SHP77 treated with DMSO at 0.1 percent for 48 hours (cell line): ENCODE data around the gene DNAAF3.

Experiments
- DNase-seq: peaks from one replicate; lab custom pipeline; 2025; lab: John Stamatoyannopoulos, UW

Gene DNAAF3

DNA sequence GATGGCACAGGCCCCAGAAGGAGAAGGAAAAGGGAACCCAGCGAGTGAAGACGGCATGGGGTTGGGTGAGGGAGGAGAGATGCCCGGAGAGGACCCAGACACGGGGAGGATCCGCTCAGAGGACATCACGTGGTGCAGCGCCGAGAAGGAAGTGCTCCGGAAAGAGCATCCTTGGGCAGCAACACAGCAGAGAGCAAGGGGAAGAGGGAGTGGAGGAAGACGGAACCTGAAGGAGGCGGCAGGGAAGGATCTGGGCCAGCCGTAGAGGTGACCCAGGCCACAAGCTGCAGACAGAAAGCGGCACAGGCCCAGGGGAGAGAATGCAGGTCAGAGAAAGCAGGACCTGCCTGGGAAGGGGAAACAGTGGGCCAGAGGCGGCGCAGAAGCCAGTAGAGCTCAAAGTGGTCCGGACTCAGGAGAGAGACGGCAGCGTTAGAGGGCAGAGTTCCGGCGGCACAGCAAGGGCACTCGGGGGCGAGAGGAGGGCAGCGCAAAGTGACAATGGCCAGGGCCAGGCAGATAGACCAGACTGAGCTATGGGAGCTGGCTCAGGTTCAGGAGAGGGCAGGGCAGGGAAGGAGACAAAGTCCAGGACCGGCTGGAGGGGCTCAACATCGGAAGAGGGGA is 50.1 kb downstream of the DNAAF3 start:
- no peak for DNase-seq

- DNase-seq, result no peak
These were observed 50.9 kb downstream of the DNAAF3 start for GRCh38 chr19:55115446-55116065.

GRCh38 chr19:55114566-55115145 is 51.8 kb downstream of the DNAAF3 start:
- DNase-seq, result no peak

- DNase-seq, result no peak
These were observed 52.8 kb downstream of the DNAAF3 start for GRCh38 chr19:55113570-55114039.

DNA sequence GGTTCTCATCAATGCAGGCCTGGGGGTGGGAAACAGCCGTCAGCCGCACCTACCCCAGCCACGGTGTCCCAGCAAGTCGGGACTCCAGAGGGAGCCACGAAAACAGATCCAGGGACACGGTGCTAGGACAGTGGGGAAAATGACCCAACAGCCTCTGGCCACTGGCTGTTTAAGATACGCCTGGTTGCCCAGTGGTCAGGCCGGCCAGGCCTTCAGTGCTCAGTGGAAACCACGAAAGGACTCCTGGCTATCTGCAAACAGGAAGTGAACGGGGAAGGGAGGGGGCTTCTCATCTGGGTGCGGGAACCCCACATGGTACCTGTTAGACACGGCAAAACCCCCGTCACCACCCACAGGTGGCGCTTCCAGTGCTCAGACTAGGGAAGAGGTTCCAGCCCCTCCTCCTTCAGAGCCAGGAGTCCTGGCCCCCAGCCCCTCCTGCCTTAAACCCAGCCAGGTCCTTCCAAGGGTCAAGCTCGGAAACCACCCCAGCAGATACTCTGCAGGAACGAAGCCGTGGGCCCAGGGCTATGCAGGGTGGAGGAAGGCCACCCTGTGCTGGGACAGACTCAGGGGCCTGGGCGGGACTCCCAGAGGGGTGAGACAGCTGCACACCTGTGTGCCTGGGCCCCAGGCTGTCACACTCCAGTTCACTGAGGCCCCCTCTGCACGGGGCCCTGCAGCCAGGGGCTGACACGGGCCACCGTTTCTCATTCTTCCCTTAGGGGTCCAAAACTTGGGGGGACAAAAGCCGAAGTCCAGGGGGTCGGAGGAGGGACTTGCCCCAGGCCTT is 53.4 kb downstream of the DNAAF3 start:
- DNase-seq, result no peak

GRCh38 chr19:55112246-55112776 is 54.1 kb downstream of the DNAAF3 start:
- DNase-seq, result no peak

DNA sequence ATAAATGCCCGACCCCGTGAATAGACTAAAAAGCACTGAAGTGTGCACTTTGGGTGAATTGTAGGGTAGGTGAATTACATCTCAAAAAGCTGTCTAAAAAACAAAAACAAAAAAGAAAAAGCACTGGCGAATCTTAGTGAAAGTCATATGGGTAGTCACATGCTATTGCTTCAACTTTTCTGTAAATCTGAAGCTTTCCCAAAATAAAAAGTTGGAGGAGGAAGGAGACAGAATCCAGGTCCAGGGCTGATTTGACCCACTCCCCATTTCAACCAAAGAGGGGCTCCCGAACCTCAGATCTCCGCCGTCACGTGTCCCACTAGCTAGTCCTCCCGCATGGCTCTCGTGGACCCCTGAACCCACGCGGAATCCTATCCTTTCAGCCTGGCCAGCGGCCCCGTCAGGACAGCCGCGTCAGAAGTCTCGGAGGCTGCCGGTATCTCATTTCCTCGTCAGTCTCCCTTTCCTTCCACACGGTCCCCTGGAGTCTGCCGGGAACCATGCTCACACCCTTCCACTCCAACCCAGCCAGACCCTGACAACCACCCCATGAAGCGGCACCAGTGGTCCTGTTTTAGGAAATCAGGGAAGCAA is 55.1 kb downstream of the DNAAF3 start:
- DNase-seq, result no peak

DNA sequence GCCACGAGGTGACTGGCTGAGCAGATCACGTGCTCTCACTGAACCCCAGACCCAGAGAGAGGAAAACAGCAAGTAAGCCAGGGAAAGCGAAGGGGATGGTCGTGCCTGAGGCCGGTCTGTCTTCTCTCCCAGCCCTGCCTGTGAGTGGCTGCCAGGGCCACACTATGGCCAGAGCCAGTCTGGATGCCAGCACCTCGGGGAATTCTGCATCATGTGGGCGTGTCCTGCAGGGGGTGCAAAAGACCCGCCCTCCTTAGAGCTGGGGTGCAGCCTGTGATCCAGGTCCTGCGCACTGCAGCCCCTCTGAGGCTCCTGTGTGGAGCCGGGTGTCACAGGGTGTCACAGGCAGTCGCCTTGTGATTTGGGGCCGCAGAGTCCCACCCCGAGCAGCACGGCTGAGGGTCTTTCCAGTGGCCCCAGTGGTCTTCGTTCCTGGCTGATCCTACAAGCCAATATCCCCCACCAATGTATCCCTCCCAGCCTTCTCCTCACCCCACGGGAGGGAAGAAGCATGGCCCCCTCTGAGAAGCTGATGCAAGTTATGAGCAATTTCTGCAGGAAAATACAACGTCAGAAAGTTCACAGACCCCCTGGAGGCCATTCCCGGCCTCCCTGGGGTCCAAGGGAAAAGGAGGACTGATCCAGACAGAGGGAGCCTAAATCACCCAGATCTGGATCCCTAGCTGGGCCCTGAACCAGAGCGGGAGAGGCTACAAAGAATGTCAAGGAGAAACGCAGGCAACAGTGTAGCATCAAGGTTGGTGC is 56.7 kb downstream of the DNAAF3 start:
- no peak for DNase-seq
